NK-92 treated with Interleukin-12 subunit alpha and Interleukin-12 subunit beta, amount 100 ng/mL, for 24 hours (cell line): ENCODE results near the gene CYGB.
A peak's percentile ranks its signal among the peaks of the same experiment; 100 is the strongest.

ENCODE experiments used
- DNase-seq: peaks from one replicate; lab custom pipeline; 2025; lab: John Stamatoyannopoulos, UW

The CYGB gene

DNA sequence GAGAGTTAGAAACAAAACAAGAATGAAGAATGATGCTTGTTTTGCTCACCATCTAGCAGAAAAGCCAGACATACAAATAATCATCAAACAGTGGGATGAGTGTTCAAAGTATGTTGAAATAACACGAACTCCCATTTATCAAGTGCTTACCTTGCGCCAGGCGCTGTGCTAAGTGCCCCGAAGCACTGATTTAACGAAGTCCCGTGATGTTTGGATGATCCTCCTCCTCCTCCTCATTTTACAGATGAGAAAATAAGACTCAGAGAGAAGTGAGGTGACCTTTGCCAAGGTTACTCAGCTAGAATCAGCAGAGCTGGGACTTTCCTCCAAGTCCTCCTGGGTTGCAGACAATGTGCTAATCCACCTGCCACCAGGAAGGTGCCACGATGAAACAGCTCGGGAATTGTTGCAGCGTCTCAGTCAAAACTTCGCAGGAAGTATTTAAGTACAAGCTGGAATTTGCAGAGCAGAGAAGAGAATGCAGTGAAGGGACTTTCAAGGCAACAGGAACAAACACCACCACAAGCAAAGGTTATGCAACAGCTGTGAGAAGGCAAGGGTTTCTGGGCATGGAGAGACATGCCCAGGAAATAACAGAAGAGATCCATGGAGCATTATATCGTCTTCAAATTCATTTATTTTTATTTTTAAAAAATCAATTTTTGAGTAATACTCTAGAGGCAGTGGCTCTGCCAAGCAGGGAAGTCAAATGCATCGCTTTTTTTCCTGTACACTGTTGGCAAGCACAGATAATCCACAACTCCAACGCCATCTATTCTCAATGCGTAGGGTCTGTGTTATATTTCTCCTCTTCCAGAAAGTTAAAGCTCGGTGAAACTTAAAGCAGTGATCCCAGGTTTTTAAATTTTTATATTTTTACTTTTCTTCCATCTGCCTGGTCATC lies 13.5 kb upstream of the CYGB start:
- no peak for DNase-seq

DNA sequence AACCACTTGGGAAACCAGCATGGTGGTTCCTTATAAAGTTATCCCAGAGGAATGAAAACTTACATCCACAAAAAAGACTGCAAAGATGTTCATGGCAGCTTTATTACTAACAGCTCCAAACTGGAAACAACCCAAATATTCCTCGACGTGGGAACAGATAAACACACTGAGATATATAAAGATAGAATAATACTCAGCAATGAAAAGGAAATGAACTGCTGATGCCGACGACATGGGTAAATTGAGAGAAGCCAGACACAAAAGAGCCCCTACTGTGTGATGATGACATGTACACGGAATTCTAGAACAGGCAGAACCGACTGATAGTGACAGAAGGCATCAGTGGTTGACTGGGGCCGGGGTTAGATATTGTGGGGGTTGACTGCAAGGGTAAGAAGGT lies 12.0 kb upstream of the CYGB start:
- DNase-seq, result no peak

DNA sequence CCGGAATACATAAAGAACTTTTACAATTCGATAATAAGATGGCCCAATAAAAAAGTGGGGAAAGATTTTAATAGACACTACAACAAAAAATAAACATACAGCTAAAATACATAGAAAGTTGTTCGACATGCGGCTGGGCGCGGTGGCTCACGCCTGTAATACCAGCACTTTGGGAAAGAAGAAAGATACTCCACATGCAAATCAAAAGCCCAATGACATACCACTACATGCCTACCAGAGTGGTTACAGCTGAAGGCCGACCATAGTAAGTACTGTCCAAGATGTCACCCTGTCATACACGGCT lies 11.7 kb upstream of the CYGB start:
- no peak for DNase-seq

DNA sequence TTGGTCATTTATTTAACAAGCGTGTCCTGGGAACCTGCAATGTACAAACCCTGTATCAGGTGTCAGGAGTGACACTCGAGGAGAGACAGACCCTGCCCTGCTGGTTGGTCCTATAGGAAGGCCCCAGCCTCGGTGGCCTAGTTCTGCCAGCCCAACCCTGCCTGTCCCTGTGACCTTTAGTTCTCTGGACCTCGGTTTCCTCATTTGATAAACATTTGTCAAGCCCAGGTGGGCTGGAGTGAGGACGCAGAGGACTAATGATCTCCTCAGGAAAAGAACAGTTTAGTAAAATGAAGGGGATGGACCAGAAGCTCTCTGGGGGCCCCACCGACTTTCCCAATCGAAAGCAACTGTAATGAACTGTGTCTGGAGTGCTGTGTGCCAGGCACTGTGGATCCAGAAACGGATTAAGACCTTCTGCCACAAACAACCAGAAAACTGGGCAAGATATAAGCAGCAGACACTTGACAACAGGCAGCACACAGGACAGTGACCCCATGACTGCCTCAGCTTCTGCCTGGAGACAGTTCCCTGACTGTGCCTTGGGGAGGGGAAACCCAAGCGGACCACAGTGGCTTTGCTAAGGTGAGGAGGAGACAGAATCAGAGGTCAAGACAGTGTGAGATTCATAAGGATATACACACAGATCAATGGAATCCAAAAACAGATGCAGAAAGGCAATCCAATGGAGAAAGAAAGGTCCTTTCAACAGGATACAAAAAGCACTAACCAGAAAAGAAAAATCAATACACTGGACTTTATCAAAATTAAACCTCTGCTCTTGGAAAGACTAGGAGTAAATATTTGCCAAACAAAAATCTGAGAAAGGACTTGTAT lies 11.1 kb upstream of the CYGB start:
- DNase-seq, result no peak

DNA sequence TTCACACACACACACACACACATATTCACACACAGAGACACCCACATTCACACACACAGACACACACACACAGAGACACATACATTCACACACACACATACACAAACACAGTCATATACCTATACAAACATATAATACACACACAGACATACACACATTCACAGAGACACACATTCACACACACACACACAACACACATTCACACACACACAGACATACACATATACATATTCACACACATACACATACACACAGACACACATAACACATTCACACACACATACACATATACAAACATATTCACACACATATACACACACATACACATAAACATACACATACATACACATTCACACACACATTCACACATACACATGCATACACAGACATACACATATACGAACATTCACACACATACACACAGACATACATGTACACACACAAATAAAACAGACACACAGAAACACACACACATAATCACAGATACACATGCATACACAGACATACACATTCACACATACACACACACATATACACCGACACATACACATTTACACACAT lies 10.2 kb upstream of the CYGB start:
- no peak for DNase-seq

DNA sequence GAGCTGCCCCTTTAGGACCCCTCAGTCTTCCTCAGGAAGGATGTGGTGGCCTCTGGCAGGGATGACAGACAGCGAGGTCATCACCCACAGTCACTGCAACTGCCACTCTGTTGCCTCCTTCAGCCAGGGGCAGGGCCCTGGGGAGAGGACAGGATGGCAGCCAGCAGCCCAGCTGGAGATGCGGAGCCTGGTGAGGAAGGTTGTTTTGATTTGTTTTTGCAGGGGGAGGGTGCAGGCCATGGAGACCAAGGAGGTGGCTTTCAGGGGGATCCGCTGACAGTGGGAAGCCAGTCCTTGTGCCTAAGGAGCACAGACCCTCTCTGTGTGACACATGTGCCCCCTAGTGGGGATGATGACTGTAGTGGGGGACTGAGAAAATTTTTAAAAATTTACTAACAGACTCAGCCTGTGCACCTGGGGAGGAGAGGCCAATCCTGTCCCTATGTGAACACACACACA lies 9.7 kb upstream of the CYGB start:
- DNase-seq, result peak; percentile 64

DNA sequence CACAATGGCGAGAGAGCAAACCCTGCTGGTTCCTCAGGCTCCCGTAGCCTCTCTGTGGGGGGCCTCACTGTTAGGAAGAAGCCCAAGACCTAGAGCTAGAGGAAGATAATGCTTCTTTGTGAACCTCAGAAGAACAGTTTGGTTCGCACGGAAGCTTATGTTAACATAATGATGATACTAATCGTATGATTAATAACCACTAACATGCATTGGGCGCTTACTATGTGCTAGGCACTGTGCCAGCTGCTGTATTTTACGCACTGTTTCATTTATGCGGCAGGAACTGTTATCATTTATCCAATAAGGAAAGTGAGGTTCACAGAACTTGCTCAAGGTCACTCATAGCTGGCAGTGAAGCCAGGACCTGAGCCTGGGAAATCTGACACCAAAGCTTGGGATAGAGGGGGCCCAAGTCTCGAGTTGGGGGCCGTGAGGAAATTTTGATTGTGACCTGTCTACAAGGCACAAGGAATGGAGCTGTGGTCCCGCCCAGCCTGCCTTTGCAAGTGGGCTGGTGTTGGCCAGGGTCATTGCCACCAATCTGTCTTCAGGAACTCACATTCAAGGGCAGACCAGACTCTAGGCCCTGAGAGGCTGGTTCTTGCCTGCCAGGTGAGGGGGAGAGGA lies 9.2 kb upstream of the CYGB start:
- DNase-seq, result no peak

DNA sequence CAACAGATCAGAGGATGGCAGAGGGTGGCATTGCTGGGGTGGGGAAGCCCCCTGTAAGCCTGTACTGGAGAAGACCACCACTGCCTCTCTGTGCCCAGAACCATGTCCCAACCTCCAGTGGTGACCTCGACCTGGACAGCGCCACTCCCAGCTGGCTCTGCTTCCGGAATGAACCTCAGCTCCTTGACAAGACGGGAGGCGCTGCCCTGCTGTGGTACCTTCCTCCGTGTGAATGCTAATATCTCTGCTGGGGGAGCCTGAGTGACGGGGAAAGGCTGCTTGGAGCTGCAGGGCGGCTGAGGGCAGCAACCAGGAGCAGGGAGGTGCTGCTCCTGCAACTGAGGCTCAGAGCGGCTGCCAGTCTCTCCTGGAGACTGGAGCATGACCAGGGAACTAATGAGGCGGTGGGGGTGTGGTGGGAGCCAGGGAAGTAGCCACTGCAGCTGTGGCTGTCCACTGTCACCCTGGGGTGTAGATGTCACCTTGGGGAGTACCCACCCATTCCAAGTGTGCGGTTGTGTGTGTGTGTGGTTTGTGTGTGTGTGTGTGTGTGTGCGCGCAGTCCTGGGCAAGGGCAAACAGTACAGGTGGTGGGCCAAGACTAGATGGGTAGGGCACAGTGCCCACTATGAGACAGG lies 8.5 kb upstream of the CYGB start:
- no peak for DNase-seq

DNA sequence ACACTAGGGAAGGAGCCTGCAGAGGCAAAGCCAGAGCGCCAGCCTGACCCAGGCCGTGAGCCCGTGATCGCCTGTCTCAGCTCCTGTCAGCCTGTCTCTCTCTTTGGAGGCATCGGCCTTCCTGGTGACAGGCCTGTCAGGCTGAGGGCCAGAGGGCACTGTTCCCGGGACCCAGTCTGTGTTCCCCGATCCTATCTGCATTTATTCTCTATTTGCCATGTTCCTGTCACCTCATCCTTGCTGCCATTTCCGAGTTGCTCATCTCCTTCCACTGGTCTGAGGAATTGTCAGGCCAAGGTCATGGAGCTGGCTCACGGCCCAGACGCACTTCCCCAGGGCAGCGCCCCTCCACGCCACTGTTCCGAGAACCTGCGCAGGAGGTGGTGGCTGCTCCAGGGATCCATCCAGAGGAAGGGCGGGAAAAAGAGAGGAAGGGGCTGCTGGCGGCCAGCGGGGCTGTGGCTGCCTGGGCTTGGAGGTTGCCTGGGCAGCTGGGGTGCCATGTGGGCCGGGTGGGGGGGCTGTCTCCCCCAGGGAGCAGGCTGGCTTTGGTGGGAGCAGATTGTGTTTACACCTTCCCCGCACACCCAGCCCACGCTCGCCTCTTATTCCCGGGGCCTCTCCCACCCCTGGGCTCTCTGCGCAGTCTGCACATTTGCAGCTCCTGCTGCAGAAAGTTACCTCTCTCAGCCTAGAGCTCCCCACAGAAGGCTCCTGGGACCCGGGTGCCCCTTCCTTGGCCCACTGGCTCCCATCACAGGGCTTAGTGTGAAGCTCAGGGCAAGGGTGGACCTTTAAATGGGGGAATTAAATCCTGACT lies 7.2 kb upstream of the CYGB start:
- no peak for DNase-seq

DNA sequence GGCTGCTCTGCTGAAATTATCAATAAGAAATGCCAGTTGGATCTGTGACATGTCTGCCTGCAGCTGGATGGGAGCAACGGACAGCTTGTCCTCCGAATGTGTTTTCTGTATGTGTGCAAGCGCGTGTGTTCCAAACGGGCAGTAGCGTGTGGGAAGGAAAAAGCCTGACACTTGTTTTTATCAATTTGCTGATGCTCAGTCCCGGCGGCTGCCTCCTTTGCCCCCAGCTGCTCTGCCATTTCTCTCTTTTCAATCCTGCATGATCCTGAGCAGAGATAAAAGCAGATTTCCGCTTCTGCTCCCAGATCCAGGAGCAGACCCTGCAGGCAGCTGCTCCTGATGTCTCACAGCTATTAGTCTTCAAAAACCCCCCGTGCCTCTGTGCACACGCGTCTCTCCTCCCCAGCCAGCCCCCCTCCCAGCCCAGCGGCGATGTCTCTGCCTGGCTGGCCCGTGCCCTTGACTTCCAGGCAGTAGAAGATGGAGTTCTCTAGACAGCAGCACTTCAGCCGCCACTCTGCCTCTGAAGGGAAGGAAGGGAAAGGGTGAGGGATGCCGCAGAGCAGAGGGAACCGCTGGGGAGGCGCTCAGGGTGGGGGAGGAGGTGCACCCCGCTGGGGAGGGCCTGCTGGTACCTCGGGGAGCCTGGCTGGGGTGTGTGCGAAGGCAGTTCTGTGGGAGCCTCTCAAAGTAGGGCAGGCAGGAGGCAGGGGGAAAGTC lies 6.5 kb upstream of the CYGB start:
- DNase-seq, result no peak

DNA sequence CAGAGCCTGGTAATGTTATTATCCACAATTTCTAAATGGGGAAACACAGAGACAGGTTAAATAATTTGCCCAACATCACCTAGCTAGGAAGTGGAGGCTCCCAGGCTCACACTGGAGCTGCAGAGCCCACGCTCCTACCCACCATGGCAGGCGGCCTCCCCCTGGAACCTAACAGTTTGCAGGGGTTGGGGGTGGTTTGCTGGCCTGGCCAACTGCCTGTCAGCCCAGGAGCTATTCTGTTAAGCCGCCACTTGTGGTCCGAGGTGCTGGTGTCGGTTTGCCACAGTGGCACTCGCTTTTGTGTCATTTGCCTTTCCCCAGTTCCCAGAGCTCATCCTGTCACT lies 5.9 kb upstream of the CYGB start:
- no peak for DNase-seq

DNA sequence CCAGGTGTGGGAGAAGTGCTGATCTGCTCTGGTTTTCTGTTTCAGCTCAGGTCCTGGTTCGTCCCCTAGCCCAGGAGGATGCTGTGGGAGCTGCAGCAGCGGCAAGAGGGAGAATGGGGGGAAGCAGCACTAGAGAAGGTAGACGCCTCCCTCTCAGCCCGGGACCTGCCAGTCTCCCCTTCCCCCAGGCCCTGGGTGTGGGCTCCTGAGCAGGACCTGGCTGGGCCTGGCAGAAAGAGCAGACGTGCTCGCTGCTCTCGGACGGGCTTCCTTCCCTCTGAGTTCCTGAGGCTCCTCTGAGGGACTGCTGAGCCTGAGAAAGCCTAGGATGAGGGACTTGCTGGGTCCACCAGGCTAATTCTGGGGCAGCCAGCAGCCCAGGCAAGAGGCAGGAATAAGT lies 5.5 kb upstream of the CYGB start:
- DNase-seq, result no peak

DNA sequence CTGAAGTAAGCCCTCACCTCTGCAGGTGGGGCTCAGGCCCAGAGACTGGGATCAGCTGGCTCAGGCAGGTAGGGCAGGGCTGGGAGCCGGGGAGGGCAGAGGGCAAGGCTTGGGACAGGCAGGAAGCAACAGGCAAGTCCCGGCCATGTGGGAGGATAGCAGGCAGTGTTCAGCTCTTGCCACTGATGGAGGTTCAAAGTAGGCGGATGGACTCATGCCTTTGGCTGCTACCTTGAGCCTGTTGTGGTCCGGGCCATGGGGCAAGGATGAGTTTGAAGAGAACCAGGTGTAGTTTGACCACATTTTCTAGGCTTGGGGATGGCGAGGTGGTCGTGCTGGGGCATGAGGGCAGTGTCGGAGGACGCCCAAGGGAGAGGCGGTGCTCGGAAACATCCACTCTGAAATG lies 5.1 kb upstream of the CYGB start:
- no peak for DNase-seq

DNA sequence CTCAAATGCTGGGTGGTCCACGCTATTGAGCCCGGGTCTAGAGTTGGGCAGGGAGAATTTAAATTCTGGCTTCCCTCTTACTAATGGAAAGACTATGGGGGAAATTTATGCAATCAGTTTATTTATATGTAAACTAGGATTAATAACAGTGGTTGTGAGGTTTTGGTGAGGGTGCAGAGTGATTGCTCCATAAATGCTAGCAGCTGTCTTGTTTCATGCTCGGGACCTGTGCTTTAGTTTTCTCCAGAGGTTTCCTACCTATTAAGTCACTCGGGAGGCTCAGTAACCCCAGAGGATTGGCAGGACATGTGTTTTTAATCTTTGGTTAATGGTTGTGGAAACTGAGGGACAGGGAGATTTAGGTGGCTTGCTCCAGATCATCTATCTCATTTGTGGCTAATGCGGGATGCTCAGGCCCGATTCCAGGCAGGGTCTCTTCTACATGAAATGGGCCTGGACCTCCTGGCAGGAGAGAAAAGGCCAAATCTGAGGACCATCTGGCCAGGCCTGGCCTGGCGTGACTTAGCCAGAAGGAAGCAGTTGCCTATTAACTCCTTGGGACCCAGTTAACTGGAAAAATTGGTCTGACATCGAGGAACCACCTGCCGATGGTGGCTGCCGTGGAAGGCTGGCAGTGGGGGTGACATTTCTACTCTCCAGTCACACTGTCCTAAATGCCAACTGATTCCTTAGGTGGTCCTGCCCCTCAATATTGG lies 4.4 kb upstream of the CYGB start:
- DNase-seq, result no peak

DNA sequence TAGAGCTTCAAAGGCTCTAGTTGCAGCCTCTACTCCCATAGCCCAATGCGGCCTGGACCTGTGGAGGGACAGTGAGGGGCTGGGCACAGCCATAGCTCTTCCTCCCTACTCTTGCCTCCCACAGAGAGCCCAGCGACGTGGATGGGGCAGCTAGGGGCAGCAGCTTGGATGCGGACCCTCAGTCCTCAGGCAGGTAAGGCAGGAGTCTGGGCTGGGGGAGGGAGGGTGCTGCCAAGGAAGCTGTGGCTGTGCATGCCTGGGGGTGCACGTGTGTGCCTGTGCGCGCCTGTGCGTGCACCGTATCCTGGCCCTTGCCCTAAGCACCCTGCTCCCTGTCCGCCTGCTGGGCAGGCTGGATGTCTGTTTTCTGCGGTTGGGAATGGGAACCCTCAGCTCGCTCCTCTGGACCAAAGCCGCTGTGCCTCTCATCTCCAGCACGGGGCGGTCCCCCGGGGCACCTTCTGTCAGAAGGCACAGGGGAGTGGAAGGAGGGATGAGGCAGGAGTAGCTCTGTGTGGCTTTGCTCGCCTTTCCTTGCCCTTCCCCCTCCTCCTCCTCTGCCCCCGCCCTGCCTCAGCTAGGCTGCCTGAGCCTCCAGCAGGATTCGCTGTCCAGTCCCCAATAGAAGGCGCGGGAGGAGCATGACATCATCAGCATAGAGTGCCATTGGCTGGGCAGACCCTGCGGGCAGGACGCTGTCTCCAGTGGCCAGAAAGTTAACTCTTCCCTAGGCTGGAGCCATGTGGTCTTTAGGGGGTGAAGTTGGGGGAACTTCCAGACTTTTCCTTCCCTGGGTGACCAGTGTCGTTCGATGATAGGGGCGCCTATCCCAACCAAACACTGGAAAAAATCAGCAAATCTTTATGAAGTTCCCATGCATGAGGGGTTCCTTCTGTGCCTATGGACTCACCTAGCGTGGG lies 3.1 kb upstream of the CYGB start:
- no peak for DNase-seq

DNA sequence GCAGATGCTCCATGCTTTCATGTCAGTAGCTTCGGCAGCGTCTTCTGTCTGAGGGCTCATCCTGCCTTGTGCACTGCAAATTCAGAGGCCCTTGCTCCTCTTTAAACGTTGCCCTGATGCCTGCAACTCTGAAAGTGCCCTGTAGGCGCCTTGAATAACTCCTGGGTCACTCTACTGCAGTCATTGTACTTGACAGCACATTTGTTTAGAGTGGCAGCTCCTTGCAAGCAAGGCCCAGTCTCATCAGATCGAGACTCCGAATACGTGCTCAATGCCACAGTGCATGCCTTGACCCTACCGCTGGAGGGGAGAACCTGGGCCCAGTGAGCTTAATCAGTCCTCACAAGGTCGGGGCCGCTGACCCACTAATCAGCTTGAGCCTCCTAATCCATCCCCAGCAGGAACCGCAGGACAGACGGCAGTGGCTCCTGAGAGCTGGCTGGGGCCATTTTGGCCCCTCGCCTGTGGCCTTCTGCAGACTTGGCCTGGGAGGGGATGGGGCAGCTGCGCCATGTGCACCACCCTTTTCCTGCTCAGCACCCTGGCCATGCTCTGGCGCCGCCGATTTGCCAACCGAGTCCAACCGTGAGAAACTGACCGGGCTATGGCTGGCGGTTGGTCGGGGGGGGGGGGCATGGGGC lies 2.2 kb upstream of the CYGB start, which contains the start of gene PRCD:
Gene PRCD (plus strand): TSS at position 414 of the 641 bp plus-strand sequence. CDS start 98 bp downstream, at position 512.
- DNase-seq, result no peak

DNA sequence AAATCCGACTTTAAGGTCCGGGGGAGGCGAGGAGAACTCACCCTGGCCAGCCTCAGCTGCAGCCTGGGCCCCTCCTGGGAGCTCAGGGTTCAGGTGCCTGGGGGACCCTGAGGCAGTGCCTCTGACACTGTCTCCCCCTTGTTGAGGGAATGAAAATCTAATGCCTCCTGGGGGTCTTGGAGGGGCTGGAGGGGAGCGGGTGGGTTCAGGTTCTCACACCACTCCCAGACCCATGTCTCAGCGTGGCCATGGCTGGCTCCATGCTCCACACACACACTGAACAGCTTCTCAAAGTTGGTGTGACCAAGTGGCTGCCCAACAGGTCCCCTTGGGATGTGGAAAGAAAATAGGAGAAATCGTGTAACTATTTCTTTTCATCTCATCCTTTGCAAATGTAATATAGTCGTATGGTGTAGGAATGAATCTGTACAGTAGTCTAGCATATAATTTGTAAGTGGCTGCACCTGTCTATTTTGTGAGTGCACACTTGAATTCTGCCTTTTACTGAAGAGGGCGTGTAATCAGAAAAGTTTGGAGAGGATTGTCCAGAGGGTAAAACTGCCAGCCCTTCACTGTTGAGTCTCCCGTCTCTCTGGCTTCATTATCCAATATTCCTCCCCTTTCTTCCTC lies 1.5 kb upstream of the CYGB start:
- no peak for DNase-seq
